Sigmoid colon (tissue), 4 donors: ENCODE results near the gene GRM1.

Experiments used
- CTCF ChIP-seq, 4 experiments: fragments of 450-650 bp in 3 of 4; fragments of 200-600 bp in 1 of 4; IDR thresholded peaks; one replicate each; pipeline ENCODE4 v1.5.1; 2016 to 2019; ENCODE audit warnings: antibody characterized with exemption in 4 of 4, mild to moderate bottlenecking in 3 of 4, moderate library complexity in 2 of 4
- EP300 ChIP-seq, 4 donors: sonication (generic); formaldehyde crosslinking; IDR thresholded peaks; one replicate each; pipeline ENCODE4 v1.6.1; 2017; ENCODE audit warnings: antibody characterized with exemption in 4 of 4
- POLR2A ChIP-seq, 2 donors: fragments of 450-650 bp; IDR thresholded peaks; one replicate each; pipeline ENCODE4 v1.6.1; 2016; ENCODE audit warnings: antibody characterized with exemption in 2 of 2, mild to moderate bottlenecking in 2 of 2, moderate library complexity in 2 of 2
- POLR2AphosphoS5 ChIP-seq, 4 donors: sonication (generic); formaldehyde crosslinking; IDR thresholded peaks; one replicate each; pipeline ENCODE4 v1.6.1; 2017; ENCODE audit warnings: antibody characterized with exemption in 4 of 4

DNA sequence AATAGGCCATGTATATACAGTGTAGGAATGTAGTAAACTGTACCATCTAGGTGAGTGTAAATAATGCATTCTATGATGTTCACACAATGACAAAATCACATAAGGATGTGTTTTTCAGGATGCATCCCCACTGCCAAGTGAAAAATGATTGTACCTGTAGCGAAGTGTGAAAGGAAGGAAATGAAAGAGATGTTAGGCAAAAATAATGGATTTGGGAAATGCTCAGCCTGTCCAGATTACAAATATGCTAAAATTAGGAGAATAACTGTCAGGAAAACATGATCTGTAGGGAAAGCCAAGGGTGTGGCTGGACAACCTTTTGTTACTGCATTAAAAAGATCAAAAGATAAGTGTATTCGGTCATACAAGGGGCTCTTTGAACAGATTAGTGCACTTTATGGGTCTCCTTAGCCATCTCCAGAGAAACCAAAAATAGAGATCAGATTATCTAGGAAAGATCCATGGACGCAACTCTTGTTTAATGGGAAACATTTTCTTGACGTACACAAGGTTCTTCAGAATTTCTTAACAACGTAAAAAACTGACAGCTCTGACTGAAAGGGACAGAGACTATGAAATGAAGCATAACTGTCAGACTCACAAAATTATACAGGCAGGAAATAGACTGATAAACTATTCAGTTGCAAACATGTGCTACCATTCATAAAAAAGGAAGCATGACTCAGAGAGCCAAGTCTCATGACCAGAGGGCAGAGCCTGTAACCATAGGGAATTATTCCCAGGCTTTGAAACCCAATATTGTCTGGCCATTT lies 261.1 kb downstream of the GRM1 start:
- TF ChIP-seq POLR2A (IDR thresholded peaks at IDR 0.05) = no peak
- no peak for TF ChIP-seq POLR2AphosphoS5 (IDR thresholded peaks at IDR 0.05)
- no peak for TF ChIP-seq EP300 (IDR thresholded peaks at IDR 0.05)
- no peak for TF ChIP-seq CTCF (IDR thresholded peaks at IDR 0.05)
